ENCODE results near the gene DIDO1.

Gene DIDO1

DNA sequence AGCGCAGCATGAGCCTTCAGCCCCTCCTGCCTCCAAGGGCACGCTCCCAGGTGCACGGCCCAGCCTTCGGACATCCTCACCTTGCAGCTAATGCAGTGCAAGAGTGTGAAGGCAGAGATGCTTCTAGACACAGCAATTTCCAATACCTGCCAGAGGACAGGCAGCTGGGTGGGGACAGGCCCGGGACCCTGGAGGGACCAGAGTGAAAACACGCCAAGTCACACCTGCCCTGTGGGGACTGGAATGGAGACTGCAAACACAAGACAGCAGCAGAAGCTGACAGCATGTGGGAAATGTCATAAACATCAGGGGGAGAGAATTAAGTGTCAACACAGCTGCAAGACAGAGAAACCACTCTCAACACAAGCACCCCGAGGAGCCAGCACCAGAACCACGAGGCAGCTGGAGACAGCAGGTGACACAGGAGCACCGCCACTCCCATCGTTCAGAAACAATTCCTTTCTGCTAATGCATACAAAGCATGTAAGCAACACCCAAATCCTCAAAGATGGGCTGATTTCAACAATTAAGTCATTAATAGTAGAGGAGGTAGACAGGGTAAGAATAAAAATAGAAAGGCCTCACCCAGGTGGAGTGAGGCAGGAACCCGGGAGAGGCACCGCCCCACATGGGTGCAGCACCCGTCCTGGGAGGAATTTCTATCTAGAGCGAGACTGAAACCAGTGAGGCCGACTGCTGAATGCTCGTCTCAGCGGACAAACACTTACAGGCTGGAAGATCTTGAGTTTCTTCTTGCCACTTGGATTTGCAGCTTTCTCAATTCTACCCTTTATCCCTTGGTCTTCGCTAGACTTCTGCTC lies 17.1 kb downstream of the DIDO1 start:
- TF ChIP-seq, protein P1, sequence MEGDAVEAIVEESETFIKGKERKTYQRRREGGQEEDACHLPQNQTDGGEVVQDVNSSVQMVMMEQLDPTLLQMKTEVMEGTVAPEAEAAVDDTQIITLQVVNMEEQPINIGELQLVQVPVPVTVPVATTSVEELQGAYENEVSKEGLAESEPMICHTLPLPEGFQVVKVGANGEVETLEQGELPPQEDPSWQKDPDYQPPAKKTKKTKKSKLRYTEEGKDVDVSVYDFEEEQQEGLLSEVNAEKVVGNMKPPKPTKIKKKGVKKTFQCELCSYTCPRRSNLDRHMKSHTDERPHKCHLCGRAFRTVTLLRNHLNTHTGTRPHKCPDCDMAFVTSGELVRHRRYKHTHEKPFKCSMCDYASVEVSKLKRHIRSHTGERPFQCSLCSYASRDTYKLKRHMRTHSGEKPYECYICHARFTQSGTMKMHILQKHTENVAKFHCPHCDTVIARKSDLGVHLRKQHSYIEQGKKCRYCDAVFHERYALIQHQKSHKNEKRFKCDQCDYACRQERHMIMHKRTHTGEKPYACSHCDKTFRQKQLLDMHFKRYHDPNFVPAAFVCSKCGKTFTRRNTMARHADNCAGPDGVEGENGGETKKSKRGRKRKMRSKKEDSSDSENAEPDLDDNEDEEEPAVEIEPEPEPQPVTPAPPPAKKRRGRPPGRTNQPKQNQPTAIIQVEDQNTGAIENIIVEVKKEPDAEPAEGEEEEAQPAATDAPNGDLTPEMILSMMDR (IDR thresholded peaks at IDR 0.05; ENCODE audit: control insufficient read depth, extremely low read depth, insufficient read depth) = no peak
- DNase-seq (ENCODE audit: low read depth) = no peak
- no peak overlapping the region for H3K4me3 ChIP-seq (ENCODE audit: low read depth, low read length)

DNA sequence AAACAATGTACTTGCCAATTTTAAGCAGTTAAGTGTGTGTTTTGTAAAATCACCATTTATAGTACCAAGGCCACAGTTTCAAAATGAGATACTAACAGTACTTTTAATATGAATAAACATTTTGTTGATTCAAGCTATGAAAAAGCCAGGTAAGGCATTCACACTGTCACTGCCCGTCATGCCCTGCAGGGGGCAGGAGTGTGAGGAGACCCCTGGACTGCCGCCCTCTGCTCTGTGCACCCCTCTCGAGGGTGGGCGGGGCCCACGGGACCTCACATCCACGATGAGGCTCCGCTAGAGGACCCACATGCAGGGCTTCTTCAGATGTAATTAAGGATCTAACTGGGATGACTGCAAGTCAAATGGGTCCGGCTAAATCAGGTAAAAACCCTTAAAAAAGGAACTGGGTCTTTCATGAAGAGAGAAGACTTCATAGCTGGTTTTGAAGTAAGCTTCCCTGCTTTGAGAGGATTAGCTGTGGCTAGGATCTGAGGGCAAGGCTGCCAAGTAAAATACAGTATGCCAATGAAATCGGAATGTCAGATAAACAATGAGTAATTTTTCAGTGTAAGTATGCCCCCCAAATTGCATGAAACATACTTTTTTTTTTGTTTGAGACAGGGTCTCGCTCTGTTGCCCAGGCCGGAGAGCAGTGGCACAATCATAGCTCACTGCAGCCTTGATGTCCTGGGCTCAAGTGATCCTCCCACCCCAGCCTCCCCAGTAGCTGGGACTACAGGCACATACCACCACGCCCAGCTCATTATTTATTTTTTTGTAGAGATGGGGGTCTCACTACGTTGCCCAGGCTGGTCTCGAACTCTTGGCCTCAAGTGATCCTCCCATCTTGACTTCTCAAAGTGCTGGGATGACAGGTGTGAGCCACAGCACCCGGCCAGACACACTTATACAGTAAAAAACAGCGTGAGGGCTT lies 18.7 kb downstream of the DIDO1 start:
- no peak overlapping the region for H3K4me3 ChIP-seq (ENCODE audit: low read depth, low read length)
- no peak for DNase-seq (ENCODE audit: low read depth)
- TF ChIP-seq, protein P1 (IDR thresholded peaks at IDR 0.05; ENCODE audit: control insufficient read depth, extremely low read depth, insufficient read depth) = peak; percentile 45

DNA sequence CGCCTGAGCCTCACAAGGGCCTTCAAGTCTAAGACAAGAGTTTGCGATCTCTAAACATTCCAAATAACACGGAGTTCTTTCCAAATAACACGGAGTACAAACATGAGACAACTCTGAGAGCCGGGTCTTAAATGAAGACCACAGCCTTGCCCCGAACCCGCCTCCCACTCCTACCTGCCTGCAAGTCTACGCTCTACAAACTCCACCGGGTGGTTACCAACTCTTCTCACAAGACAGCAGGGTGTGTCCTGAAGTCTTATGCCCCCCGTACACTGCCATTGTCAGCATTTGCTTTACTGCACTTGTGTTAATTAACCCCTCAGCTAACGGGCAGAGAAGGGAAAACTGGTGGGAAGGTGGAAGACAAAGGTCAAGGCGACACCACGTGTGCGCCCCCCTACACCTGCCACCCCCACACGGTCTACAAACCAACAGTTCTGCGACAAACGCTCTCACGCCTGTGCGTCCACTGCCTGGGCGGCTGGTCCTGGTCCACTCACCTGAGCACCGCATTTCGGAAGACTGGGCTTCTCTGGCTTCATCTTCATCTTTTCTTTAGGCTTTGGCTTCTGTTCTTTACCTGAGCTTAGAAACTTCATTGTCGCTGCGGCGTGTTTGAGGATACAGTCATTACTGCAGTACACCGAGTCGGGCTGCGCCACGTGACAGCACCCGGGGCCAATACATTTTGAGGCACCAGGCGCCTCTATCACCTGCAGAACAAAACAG lies 19.5 kb downstream of the DIDO1 start:
- no peak overlapping the region for H3K4me3 ChIP-seq (ENCODE audit: low read depth, low read length)
- TF ChIP-seq, protein P1 (IDR thresholded peaks at IDR 0.05; ENCODE audit: control insufficient read depth, extremely low read depth, insufficient read depth) = no peak
- no peak for DNase-seq (ENCODE audit: low read depth)

DNA sequence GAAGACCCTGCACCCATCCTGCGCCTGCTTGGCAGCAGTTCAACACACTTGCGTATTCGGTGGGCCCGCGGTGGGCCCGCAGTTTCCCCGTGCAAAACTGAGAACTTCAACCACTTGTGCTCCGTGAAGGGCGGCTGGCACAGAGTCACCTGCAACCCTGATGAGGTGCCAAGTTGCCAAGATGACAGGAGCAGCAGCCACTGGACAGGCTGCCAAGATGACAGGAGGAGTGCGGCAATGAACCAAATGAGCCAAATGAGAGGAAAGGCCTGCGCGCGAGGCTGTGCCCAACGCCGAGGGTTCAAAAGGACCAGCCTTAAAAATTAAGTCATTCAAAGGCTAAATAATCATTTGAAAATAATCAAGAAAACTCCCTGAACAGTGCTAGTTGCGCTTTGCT lies 20.1 kb downstream of the DIDO1 start:
- TF ChIP-seq, protein P1 (IDR thresholded peaks at IDR 0.05; ENCODE audit: control insufficient read depth, extremely low read depth, insufficient read depth) = no peak
- no peak overlapping the region for H3K4me3 ChIP-seq (ENCODE audit: low read depth, low read length)
- DNase-seq (ENCODE audit: low read depth) = no peak

DNA sequence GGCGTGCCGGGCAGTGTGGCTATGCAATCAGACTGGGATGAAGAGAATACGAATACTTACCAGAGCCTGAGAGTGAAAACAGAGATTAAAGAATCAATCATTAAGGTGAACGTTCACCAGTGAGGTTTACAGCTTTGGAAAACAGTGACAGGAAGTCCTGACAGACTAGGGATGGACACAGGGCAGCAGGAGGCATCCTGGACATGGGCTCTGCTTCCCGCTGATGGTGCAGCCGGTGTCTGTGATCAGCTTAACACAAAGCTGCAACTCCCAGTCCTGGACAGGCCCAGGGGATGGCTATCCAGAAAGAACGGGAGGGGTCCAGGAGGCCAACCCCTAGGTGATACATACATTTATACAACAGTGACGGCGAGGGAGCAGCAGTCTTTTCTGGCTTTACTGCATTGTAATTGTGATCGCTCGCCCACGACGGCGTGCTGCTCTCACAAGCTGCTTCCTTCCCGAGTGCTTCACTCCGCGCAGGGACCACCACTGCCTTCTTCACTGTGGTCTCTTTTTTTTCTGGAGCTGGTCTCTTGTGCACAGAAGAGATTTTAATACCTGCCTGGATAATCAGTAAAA lies 20.7 kb downstream of the DIDO1 start:
- TF ChIP-seq, protein P1 (IDR thresholded peaks at IDR 0.05; ENCODE audit: control insufficient read depth, extremely low read depth, insufficient read depth) = no peak
- no peak for DNase-seq (ENCODE audit: low read depth)
- H3K4me3 ChIP-seq (ENCODE audit: low read depth, low read length) = no peak overlapping the region

DNA sequence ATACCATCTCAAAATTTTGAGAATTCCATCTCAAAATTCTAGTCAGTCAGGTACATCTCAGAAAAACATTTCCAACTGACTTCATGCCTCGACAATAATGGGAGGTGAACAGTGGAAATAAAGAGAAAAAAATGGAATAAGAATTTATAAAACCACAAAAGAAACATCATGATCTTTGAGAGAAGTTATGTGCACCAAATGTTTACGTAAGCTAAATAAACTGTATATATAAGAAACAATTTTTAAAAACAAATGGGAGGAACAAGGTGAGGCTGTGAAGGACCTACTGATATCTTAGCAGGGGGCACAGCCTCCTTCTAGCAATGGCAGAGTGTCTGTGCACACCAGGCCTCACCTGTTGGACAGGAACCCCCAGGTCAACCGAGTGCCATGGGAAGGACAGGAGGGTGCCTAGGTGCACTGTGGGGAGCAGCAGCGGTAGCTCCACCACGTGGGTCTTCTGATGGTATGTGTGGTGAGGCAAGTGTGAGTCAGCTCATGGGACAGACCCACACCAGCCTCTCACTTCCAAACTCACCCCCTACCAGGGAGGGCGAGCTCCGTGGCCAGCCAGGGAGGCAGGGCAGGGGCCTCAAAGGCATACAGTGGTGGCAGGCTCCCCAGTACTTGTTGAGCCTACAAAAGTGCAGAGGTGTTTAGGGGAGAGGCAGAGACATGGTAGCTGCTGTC lies 23.2 kb downstream of the DIDO1 start:
- TF ChIP-seq, protein P1 (IDR thresholded peaks at IDR 0.05; ENCODE audit: control insufficient read depth, extremely low read depth, insufficient read depth) = no peak
- H3K4me3 ChIP-seq (ENCODE audit: low read depth, low read length) = no peak overlapping the region
- DNase-seq (ENCODE audit: low read depth) = no peak

Data from LNCaP clone FGC (cell line).